ENCODE data around the gene SNX25.

- TF ChIP-seq, protein P1, sequence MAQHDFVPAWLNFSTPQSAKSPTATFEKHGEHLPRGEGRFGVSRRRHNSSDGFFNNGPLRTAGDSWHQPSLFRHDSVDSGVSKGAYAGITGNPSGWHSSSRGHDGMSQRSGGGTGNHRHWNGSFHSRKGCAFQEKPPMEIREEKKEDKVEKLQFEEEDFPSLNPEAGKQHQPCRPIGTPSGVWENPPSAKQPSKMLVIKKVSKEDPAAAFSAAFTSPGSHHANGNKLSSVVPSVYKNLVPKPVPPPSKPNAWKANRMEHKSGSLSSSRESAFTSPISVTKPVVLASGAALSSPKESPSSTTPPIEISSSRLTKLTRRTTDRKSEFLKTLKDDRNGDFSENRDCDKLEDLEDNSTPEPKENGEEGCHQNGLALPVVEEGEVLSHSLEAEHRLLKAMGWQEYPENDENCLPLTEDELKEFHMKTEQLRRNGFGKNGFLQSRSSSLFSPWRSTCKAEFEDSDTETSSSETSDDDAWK (CRISPR knock-in tag; IDR thresholded peaks at IDR 0.05): no peak
- TF ChIP-seq POLR2A (IDR thresholded peaks at IDR 0.05; ENCODE audit: insufficient read depth in 1 of 2, low read depth in 2 of 2, low read length in 2 of 2) (no peak), ZMYM2 (CRISPR knock-in tag; IDR thresholded peaks at IDR 0.05) (no peak), RFX5 (IDR thresholded peaks at IDR 0.05; ENCODE audit: low read depth, low read length) (no peak), RNF219 (CRISPR knock-in tag; IDR thresholded peaks at IDR 0.05) (no peak), ZNF335 (CRISPR knock-in tag; IDR thresholded peaks at IDR 0.05) (no peak), ZKSCAN5 (CRISPR knock-in tag; IDR thresholded peaks at IDR 0.05) (no peak)
- TF ChIP-seq, protein P2, sequence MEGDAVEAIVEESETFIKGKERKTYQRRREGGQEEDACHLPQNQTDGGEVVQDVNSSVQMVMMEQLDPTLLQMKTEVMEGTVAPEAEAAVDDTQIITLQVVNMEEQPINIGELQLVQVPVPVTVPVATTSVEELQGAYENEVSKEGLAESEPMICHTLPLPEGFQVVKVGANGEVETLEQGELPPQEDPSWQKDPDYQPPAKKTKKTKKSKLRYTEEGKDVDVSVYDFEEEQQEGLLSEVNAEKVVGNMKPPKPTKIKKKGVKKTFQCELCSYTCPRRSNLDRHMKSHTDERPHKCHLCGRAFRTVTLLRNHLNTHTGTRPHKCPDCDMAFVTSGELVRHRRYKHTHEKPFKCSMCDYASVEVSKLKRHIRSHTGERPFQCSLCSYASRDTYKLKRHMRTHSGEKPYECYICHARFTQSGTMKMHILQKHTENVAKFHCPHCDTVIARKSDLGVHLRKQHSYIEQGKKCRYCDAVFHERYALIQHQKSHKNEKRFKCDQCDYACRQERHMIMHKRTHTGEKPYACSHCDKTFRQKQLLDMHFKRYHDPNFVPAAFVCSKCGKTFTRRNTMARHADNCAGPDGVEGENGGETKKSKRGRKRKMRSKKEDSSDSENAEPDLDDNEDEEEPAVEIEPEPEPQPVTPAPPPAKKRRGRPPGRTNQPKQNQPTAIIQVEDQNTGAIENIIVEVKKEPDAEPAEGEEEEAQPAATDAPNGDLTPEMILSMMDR (CRISPR knock-in tag; IDR thresholded peaks at IDR 0.05): no peak
Measured at GRCh38 chr4:185194924-185195888, 14.2 kb upstream of the SNX25 start.
